Skin of body (tissue), 2 donors: Measurements from ENCODE around the gene ABI3BP. TPM values are rescaled to one million over a fixed set of nuclear protein-coding genes. Genes with fewer than 3 reads are reported as not detected.
"Not testable (repeated sequence)": the region's sequence is repeated elsewhere in the genome, so short reads cannot be mapped to it uniquely, and the experiment has no call there.

Source experiments
- DNase-seq: peaks from one replicate; lab custom pipeline; 2025; lab: John Stamatoyannopoulos, UW
- total RNA-seq: library from RNA; depleted of rRNA; stranded (reverse); fragments of >200 nt; gene quantifications from one replicate; pipeline ENCODE4 v1.2.3, GENCODE V29; 2014

ABI3BP gene, protein sequence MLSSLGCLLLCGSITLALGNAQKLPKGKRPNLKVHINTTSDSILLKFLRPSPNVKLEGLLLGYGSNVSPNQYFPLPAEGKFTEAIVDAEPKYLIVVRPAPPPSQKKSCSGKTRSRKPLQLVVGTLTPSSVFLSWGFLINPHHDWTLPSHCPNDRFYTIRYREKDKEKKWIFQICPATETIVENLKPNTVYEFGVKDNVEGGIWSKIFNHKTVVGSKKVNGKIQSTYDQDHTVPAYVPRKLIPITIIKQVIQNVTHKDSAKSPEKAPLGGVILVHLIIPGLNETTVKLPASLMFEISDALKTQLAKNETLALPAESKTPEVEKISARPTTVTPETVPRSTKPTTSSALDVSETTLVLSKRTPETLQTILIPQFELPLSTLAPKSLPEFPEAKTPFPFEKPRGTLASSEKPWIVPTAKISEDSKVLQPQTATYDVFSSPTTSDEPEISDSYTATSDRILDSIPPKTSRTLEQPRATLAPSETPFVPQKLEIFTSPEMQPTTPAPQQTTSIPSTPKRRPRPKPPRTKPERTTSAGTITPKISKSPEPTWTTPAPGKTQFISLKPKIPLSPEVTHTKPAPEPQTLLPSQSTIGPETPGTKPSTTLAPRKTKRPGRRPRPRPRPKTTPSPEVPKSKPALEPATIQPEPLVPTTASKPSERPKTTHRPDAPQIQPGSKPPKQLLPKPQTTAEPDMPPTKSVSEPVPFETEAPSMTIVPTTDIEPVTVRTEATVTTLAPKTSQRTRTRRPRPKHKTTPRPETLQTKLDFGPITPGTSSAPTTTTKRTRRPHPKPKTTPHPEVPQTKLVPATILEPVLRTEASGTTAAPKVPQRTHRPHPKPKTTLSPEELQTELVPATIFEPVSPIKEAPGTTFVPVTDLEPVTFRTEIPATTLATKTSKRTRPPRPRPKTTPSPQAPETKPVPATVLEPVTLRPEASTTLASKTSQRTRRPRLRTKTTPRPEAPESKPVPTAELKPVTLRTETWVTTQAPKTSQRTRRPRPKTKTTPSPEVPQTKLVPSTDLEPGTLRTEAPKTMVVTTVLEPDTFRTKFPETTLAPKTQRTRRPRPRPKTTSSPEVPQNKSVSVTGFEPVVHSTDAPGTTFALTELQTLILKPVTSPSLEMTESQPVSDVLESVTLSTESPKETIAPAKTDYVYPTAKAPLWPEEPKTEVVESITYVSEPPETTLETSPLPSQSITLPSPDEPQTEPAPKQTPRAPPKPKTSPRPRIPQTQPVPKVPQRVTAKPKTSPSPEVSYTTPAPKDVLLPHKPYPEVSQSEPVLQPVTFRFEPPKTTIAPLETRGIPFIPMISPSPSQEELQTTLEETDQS (N-terminal part only)
- total RNA-seq, result 51.0 TPM

DNA sequence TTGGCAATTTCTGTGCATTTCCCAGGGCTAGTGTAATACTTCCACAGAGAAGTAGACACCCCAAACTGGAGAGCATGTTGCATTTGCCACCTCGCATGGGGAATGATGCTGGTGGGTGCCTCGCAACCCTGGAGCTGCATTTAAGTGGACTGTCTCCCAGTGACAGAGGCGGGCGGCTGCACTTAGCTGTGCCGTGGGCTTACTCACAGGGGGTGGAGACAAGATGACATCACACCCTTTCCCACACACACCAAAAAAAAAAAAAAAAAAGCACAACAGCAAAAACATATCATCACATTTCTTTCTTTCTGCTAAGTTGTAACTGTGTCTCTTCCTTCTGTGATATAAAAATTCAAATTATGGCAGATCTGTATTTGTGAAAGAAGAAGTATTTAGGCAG, at the start of gene ABI3BP:
Gene ABI3BP, minus strand, starts transcription at position 113 of the 400 bp plus-strand sequence. Its CDS starts 37 bp downstream, at position 76.
- DNase-seq, result peak; percentile 92

DNA sequence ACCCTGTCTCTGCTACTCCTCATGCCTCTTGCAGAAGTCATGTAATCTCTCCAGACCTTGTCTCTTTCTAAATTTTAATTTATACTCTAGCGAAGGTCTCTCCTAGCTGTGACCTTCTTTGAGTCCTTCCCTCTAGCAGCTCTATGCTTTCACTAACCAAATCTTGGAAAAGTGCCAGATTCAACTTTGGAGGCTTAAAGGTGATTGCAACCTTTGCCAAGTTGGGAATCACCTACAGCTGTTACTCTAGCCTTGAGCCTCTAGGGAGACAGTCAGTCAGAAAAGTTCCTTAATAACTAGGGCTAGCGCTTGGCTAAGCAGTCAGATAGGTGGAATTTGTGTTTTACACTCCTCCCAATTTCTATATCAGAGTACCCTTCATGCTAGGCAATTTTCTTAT, 46.1 kb upstream of the ABI3BP start:
- no peak for DNase-seq

DNA sequence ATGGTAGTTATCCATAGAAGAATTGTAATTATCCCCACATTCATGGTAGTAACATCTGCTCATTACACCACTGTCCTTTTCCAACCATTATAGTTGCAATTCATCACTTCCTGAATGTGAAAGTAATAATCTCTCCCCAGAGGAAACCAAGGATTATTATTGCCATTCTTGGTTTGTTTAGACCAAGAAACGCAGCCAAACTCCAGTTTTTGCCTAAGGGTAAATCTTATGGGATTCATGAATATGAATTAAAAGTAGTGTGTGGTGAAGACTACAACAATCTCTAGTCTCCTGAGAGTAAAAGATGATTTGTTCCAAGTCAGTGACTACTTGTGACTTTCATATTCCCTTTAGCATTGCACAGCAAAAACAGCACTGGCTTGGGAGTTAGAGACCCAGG, 45.7 kb upstream of the ABI3BP start:
- DNase-seq, result no peak

DNA sequence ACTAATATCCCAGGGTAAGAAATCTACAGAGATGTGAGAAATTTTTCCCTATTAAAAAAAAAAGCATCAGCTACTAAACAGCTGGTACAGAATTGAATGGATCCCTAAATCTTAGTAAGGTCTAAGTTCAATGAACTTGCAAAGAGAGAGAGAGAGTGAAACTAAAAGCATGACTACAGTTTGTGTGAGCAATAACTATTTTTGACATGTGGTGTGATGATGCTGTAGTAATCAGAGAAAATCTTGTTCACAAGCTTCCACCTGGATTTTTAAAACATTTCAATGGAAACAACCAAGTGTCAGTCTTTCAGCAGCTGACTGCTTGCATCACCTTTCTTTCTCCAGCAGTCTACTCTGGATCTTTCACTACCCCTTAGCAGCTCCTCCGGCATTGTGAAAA, 45.2 kb upstream of the ABI3BP start:
- DNase-seq, result no peak

DNA sequence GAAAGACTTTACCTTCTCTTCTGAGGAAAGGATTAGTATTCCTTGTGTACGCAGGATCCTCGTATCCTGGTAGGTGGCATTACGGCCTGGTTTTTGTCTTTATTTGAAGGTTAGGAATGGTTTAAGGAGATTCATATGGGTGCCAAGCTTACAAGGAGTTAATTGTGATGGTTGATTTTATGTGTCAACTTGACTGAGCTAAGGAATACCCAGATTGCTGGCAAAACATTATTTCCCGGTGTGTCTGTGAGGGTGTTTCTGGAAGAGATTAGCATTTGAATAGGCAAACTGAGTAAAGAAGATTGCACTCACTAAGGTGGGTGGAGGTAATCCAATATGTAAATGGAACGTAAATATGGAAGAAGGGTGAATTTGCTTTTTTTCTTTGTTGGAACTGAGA, 44.4 kb upstream of the ABI3BP start:
- DNase-seq, result no peak

DNA sequence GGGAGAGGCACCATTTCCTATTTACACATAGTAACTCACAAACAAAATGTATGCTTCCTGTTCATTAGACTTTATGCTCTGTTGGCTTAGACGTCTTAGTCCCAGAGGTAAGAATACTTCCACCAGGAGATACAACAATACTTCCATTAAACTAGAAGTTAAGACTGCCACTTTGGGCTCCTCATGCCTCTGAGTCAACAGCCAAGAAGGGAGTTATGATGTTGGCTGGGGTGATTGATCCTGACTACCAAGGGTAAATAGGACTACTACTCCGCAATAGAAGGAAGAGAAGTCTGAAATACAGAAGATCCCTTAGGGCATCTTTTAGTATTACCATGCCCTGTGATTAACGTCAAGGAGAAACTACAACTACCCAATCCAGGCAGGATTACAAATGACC, 43.5 kb upstream of the ABI3BP start:
- DNase-seq, result no peak

DNA sequence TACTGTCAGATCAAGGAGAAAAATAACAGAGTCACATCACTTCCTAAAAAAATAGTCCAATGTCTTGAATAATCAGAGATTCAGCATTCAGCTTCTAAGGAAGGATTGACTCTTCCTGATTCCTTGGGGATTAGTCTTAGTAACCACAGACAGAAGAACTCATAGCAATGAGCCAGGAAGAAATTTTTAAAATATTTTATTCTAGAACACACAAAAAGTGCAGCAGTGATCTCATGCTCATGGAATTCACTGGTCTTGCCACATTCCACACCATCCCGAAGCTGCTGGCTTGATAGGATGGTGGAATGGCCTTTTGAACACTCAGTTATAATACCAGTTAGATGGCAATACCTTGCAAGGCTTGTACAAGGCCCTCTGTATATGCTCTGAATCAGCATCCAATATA, 43.0 kb upstream of the ABI3BP start:
- peak; percentile 11 for DNase-seq

DNA sequence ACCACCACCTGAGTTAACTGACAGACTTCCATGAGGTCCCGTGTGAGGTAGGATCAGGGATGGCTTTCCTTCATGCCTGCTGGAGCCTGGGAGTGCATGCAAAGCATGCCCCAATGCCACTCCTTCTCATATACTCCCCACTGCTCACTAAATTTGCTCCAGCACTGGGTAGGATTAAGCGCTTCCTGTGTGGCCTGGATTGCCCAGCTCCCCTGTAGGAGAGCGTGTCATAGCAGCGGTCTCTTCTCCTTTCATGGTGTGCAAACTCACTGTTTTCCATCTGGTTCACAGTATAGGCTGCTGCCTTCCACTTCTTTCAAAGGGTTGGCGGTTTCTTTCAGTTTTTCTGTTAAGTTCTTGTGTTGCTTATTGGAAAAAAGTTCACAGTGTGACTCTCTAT, 34.1 kb upstream of the ABI3BP start:
- DNase-seq, result no peak

DNA sequence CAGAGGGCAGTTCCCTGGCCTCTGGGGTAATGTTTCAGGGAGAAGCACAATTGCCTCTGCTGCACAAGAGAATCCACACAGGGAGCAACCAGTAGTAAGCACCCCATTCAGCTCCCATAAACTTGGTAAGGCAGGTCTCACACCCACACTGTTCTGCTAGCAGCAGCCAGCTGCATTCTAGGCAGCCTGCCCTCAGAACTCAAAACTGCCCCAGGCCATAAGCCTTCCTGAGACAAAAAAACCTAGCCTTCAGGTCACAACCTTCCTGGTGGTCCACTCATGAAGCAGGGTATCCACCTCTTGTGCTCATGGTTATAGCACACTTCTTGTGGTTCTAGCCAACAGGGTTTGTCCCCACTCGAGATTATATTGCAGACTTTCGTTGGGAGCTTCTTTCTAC, 33.7 kb upstream of the ABI3BP start:
- no peak for DNase-seq

DNA sequence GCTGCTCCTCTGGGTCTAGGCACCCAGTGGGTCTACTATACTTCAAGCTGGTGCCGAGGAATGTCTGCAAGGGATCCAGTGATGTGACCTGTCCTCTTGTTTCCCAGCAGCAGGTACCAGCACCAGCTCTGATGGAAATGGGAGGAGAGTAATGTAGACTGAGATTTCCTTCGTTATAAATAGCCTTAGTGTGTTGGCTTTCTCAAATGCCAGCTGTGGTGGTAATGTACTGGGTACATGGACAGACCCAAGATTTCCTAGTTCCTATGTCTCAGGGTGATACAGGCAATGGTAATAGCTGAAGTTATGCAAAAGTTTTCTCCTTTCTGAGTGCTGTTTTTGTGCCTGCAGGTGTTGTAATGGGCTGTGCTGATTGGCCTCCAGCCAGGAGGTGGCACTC, 33.0 kb upstream of the ABI3BP start:
- DNase-seq, result no peak

DNA sequence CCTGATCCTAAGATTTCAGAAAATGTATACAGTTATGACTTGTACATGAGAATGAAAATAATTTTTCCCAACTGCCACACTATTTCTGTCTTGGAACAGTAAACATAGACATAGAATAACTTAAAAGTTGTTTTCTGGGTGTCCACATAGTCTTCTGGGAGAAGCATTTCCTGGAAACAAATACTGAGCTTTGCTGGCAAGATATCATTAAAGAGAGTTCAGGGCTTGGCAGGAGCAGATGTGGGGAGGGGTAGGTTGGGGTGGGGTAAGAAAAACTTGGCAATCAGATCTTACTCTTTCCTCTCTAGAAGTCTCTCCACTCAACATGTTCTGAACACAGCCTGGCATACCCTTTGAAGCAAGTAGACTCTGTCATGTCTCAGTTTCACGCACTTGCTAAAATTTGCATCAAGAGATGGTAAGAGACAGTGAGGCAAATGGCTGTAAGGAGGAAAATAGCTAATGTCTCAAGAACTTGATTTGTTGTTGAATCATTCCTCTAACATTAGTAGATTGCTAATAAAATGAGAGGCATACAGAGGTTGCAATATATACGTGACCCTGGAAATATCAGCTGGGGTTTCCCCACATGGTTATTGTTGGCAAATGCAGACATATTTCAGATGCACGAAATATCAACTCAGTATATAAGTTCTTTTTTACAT, 27.3 kb upstream of the ABI3BP start:
- DNase-seq, result no peak

DNA sequence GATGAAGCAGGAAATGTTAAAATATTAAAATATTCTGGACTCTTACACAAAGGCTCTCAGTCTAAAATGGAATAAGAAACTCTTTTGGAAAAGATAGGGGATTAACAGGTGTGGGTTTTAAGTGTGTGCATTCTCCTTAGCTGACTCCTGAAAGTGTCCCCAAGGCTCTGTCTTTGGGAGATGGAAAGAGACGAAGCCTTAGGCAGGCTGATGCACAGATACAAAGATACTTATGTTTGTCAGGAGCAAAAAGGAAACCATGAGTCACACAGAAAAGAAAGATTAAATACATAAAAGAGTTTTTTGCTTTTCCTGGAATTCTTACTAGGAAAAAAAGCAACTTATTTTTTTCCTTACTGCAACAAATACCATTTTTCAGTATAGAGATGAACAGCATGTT, 23.8 kb upstream of the ABI3BP start:
- peak; percentile 59 for DNase-seq

DNA sequence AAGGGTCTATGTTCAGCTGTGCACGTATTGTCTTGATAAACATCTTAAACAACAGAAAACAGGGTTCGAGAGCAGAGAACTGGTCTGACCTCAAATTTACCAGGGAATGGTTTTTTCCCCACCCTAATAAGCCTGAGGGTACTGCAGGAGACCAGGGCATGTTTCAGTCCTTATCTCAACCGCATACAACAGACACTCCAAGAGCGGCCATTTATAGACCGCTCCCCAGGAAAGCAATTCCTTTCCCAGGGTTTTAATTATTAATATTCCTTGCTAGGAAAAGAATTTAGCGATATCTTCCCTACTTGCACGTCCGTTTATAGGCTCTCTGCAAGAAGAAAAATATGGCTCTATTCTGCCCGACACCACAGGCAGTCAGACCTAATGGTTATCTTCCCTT, 19.1 kb upstream of the ABI3BP start:
- not testable (repeated sequence) for DNase-seq

DNA sequence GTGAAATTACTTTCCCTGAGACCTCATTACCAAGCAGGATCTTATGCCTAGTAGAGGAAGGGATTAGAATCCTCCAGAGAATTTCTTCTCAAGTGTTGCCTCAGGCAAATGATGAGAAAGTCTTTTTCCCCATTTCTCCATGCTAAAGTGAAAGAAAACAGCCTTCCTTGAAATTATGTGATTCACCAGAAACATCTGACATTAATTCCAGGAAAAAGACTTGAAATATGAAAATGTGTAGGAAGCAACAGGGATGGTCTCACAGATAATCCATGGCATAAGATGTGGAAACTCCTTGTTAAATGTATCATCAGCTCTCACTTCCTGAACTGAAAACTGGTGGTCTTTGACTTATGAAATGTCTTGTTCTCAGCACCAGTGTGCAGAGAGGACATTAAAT, 17.9 kb upstream of the ABI3BP start:
- peak; percentile 35 for DNase-seq

DNA sequence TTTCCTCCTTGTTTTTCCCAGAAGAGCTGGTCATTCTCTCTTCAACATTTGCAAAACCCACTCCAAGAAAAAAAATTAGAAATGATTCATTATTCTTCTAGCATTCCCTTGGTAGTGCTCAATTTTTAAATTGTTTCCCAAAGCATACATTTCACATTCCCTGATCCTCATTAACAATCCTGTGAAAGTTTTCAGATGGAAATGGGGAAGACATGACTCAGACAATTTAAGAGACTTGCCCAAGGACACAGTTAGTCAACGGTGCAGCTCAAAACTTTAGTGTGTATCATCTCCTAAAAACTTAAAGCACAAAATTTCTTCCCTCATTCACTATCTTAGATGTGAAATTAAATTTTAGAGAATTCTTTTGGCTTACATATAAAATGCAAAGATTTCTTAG, 17.1 kb upstream of the ABI3BP start:
- DNase-seq, result no peak

DNA sequence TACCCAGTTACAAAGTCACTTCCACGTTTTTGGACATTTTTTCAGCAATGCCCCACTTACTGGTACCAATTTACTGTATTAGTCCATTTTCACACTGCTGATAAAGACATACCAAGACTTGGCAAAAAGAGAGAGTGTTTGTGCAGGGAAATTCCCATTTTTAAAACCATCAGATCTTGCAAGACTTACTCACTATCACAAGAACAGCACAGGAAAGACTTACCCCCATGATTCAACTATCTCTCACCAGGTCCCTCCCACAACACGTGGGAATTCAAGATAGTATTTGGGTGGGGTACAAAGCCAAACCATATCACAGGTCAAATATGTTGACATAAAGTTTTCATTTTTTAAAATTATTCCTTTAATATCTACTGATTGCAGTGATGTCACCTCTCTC, 16.2 kb upstream of the ABI3BP start:
- DNase-seq, result no peak

DNA sequence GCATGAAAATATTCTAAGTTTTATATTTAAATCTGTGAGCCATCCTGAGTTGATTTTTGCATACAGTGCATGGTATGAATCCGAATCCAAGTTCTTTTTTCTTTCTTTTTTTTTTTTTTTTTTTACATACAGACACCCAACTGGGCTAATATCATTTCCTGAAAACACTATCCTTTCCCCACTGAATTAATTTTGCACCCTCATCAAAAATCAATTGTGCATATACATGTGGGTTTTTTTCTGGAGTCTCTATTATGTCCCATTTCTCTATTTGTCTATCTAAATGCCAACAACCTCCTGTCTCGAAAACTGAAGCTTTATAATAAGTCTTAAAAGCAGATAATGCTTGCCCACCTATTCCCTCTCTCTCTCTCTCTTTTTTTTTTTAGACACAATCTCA, 5.9 kb upstream of the ABI3BP start:
- no peak for DNase-seq

DNA sequence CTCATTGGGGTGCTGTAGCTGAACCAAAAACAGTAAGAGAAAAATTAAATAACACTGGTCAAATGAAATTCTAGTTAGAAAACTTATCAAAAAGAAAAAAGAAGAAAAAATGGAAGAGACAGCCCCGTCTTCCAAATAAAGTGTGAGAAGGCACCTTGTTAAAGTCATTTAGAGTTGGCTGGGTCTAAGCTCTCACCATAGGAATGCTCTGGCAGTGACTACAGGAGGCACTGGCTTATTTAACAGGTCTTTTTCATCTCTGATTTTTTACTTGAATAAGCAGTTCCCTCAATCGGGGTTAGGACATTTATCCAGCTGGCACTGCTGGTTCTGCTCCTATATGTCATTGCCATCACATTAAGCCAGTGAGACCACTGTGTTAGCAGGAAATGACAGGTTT, 1.6 kb upstream of the ABI3BP start:
- no peak for DNase-seq

DNA sequence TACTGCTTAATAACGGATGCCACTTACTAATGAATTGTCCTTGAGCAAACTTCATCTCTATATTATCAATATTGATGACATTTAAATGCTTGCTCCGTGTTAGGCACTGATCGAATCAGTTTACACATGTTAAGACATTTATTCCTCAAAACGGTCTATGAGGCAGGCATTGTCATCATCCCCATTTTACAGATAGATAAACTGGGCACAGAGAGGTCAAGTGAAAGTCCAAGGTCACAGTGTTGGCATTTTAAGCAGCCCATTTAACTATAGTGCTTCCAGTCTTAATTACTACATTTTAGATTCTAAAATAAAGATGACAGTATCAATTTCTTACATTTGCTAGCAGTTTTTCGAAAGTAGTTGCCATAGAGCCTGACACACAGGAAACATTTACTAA, 966 bp upstream of the ABI3BP start:
- no peak for DNase-seq

DNA sequence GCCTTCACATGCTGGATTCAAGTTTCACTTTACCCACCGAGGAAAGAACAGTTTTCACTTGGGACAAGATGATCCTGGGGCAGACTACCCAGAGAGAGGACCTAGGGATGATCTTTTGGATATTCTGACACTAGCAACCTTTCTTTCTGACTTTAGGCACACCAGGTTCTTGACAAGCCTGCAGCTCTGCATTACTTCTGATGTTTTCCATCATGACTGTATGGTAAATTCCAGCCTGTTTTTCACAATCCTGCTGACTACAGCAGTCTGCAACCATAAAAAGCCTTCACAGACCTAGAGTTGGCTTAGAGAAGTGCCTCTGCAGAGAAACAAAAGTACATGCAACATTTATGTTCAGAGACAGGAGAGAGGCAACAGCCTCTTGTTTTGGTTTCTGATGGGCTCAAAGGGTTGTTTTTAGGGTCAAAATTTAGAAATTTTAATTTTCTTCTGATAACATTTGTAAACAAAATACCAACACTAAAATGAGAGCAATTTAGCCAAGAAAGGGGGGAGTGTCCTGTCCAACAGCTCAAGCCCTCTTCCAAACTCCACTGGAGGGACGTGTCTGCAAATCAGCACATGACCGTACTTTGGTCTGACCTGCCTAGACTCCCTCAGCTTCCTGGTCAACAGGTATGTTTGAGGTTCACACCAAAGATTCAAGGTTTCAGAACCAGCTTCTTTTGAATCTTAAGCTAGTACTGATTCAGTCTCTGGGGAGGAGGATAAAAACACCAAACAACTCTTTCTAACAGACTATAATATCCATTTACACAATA, 799 bp downstream of the ABI3BP start:
- peak; percentile 88 for DNase-seq
